ENCODE measurements around the gene SDC1. TPM values are rescaled to one million over a fixed set of nuclear protein-coding genes. Genes with fewer than 3 reads are reported as not detected.

The SDC1 gene
- total and polyA plus RNA-seq, 2 of the 8 experiments (the other 6 are each of a cell fraction or from before 2014, with no cell fraction given), result 45.3 to 73.3 TPM

- CTCF ChIA-PET (ENCODE audit: partially characterized antibody), result interaction anchor here (0.7 kb wide), 1 partner anchor 69 kb away, joined by 3 read pairs; no protein-coding TSS in a partner anchor
- no peaks in the 10 kb centered on the region for H3K79me1 ChIP-seq (ENCODE audit: low read depth, low read length)
- TF ChIP-seq USF2 (IDR thresholded peaks at IDR 0.05; ENCODE audit: low read length), result no peak
- TF ChIP-seq CTCF (IDR thresholded peaks at IDR 0.05; ENCODE audit: control extremely low read depth in 1 of 3, insufficient read depth in 1 of 3, low read depth in 1 of 3, low read length in 3 of 3), result no peak
- no peak for TF ChIP-seq NRF1 (IDR thresholded peaks at IDR 0.05; ENCODE audit: low read depth, low read length)
- no peak for TF ChIP-seq MAFK (IDR thresholded peaks at IDR 0.05; ENCODE audit: low read depth, low read length)
- TF ChIP-seq RXRA (IDR thresholded peaks at IDR 0.05; ENCODE audit: insufficient read depth, low read depth, low read length), result no peak
- no peak for TF ChIP-seq NANOG (IDR thresholded peaks at IDR 0.05; ENCODE audit: insufficient read depth, low read depth, low read length, poor library complexity, severe bottlenecking)
- no peak for TF ChIP-seq YY1 (IDR thresholded peaks at IDR 0.05; ENCODE audit: low read depth, low read length)
- TF ChIP-seq EP300 (IDR thresholded peaks at IDR 0.05; ENCODE audit: borderline replicate concordance in 1 of 2, low read depth in 2 of 2, low read length in 2 of 2), result no peak
- TF ChIP-seq ATF3 (IDR thresholded peaks at IDR 0.05; ENCODE audit: insufficient read depth, low read depth, low read length), result no peak
Observed at GRCh38 chr2:20257411-20257810, 32.5 kb upstream of the SDC1 start.

More at GRCh38 chr2:20257411-20257810, 32.5 kb upstream of the SDC1 start:
- H3K27me3 ChIP-seq (replicated peaks in 1 of 4; ENCODE audit: control insufficient read depth in 3 of 4, extremely low read depth in 1 of 4, insufficient read depth in 3 of 4, low read length in 3 of 4), result no peaks in the 10 kb centered on the region
- H2BK5ac ChIP-seq (ENCODE audit: low read depth, low read length), result no peak overlapping the region
- H3K9me3 ChIP-seq (ENCODE audit: insufficient read depth in 2 of 2, low read depth in 1 of 2, low read length in 1 of 2), result no peaks in the 10 kb centered on the region
- no peak overlapping the region for H2BK20ac ChIP-seq (ENCODE audit: low read length)
- no peaks in the 10 kb centered on the region for H4K20me1 ChIP-seq (replicated peaks in 1 of 2; ENCODE audit: control insufficient read depth in 1 of 2, insufficient read depth in 2 of 2, low read length in 2 of 2)
- DNase-seq (ENCODE audit: low read depth in 1 of 2, low spot score in 2 of 2) (no peak), FAIRE-seq (no peak)
- H3K56ac ChIP-seq (replicated peaks; ENCODE audit: insufficient read length, low read depth, low read length), result no peak overlapping the region
- 88% methylated on average over 1 of the region's 1 CpG; no CpG with 5 or more reads in 1 of the 2 experiments for whole genome bisulfite sequencing, 2 experiments (ENCODE audit: extremely low coverage in 1 of 2, insufficient coverage in 1 of 2, insufficient read length in 1 of 2, insufficient replicate concordance in 2 of 2, low coverage in 1 of 2, low lambda C conversion rate in 2 of 2, missing lambda C conversion rate in 1 of 2)
- H4K91ac ChIP-seq (replicated peaks; ENCODE audit: insufficient read length, low read length), result no peak overlapping the region
- no peak overlapping the region for H3K23ac ChIP-seq (ENCODE audit: insufficient read length)
- no peak overlapping the region for H4K8ac ChIP-seq (ENCODE audit: extremely low read depth, insufficient read depth, low read length)
- H3K14ac ChIP-seq (ENCODE audit: insufficient read length), result no peak overlapping the region
- H3K79me2 ChIP-seq (ENCODE audit: control insufficient read depth in 1 of 2, insufficient read depth in 2 of 2, low read length in 2 of 2), result no peaks in the 10 kb centered on the region
- H3K4me1 ChIP-seq (replicated peaks in 1 of 4; ENCODE audit: control insufficient read depth in 3 of 4, insufficient read depth in 4 of 4, low read length in 3 of 4), result no peaks in the 10 kb centered on the region
- H2BK15ac ChIP-seq (ENCODE audit: low read length), result no peak overlapping the region
- H2BK12ac ChIP-seq (ENCODE audit: low read depth, low read length), result no peak overlapping the region
- H2AFZ ChIP-seq (ENCODE audit: low read length), result no peak overlapping the region
- no peak overlapping the region for H2AK5ac ChIP-seq (ENCODE audit: low read depth, low read length)
- no peaks in the 10 kb centered on the region for H3K23me2 ChIP-seq (ENCODE audit: low read depth, low read length)
- no peak overlapping the region for H3K18ac ChIP-seq (ENCODE audit: extremely low read depth, low read length)
- no peak overlapping the region for H2BK120ac ChIP-seq (replicated peaks; ENCODE audit: low read depth, low read length)
- no peak overlapping the region for H4K5ac ChIP-seq (ENCODE audit: insufficient read length, low read depth, low read length)
- POLR2A ChIA-PET (ENCODE audit: partially characterized antibody), result no interaction called here
- H3K4me3 ChIP-seq (ENCODE audit: extremely low read depth in 1 of 4, insufficient read depth in 2 of 4, low read depth in 3 of 4, low read length in 4 of 4), result no peak overlapping the region
- H3K27ac ChIP-seq (ENCODE audit: low read depth, low read length), result no peak overlapping the region
- H3K9ac ChIP-seq (replicated peaks in 1 of 4; ENCODE audit: extremely low read depth in 1 of 4, low read depth in 3 of 4, low read length in 3 of 4), result no peak overlapping the region
- peaks cover 9 to 91% (median 52%) of the 10 kb centered on the region in 4 experiments for H3K36me3 ChIP-seq (ENCODE audit: control insufficient read depth in 2 of 4, insufficient read depth in 4 of 4, low read length in 3 of 4)
- no peak overlapping the region for H3K4me2 ChIP-seq (ENCODE audit: insufficient read depth in 1 of 2, low read depth in 2 of 2, low read length in 2 of 2)
- H3K4ac ChIP-seq (replicated peaks; ENCODE audit: insufficient read length, low read depth, low read length), result no peak overlapping the region
